Measurements from ENCODE around the gene MEF2A.

MEF2A gene

GRCh38 chr15:99606646-99607045 lies 40.9 kb downstream of the MEF2A start:
- FAIRE-seq: no peak

GRCh38 chr15:99613481-99613880 lies 47.7 kb downstream of the MEF2A start:
- no peak for FAIRE-seq

- FAIRE-seq: no peak
Observed at GRCh38 chr15:99613887-99614647, 48.3 kb downstream of the MEF2A start.

- no peak for FAIRE-seq
Observed at GRCh38 chr15:99614749-99615288, 49.0 kb downstream of the MEF2A start.

GRCh38 chr15:99615460-99615859 lies 49.7 kb downstream of the MEF2A start:
- no peak for FAIRE-seq

GRCh38 chr15:99616129-99616528 lies 50.3 kb downstream of the MEF2A start:
- no peak for FAIRE-seq

DNA sequence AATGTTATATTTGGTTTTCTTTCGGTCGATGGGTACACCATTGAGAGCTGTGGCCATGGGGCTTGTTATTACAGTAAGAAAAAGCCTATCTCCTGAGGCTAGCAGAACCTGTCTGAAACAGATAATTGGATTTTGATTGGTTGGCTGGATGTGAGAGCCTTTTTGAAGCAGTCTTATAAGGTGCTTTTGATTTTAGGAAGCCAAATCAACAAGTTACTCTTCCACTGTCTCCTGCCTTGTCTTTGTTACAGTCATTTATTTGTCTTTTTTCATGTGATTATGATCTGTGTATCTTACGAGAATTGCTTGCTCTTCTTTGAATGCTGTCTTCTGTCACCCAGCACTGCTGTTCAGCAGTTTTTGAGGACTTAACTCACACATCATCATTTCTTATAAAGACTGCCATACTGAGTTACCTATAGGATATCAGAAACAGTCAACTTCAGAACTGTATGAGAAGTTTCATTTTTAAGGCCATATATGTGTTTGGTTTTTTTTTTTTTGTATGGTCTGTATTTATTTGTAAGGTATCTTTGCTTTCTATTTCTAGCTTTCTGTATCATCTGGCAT lies 51.1 kb downstream of the MEF2A start:
- no peak for FAIRE-seq

DNA sequence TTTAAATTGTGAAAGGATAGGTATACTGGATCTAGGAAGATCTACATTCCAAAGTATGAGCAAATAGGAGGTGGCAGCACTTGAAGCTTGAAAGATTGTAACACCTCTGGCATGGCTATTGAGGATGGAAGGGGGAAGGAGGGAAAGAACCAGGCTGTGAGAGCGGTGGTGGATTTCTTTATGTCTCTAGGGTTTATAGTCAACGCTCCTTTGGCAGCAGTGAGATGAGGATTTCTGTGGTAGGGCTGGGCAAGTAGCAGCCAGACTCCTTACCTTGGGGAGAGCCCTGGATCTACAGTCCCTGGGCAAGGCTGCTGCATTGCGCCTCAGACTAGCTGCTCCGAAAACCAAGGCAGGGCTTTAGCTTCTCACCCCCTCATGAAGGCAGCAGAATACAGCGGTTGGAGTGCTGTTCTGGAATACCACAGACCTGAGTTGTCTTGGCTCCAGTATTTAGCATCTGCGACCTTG lies 53.2 kb downstream of the MEF2A start:
- FAIRE-seq: no peak

- FAIRE-seq: peak; percentile 29
Observed at GRCh38 chr15:99619712-99620111, 53.9 kb downstream of the MEF2A start.

GRCh38 chr15:99620178-99620577 lies 54.4 kb downstream of the MEF2A start:
- FAIRE-seq: no peak

- FAIRE-seq: no peak
Observed at GRCh38 chr15:99621767-99622166, 56.0 kb downstream of the MEF2A start.

GRCh38 chr15:99628374-99629001 lies 62.7 kb downstream of the MEF2A start:
- FAIRE-seq: no peak

GRCh38 chr15:99630607-99631131 lies 64.9 kb downstream of the MEF2A start:
- no peak for FAIRE-seq

GRCh38 chr15:99631255-99631654 lies 65.5 kb downstream of the MEF2A start:
- FAIRE-seq: no peak

- FAIRE-seq: no peak
Observed at GRCh38 chr15:99632521-99632920, 66.7 kb downstream of the MEF2A start.

DNA sequence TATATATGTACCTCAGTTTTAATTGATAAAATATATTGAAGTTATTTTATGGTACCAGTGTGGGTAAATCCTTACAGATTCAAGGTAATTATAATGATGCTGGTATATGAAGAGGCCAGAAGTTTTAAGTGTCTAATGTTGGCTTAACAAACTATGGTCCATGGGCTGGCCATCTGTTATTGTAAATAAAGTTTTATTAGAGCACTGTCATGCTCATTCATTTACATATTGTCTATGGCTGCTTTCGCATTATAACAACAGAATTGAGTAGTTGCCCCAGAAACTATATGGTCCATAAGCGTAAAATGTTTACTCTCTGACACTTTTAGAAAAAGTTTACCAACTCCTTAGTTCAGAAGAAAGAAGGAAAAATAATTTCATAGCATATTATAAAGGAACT lies 67.9 kb downstream of the MEF2A start:
- no peak for FAIRE-seq

- no peak for FAIRE-seq
Observed at GRCh38 chr15:99634576-99634975, 68.8 kb downstream of the MEF2A start.

GRCh38 chr15:99635145-99635544 lies 69.4 kb downstream of the MEF2A start:
- no peak for FAIRE-seq

DNA sequence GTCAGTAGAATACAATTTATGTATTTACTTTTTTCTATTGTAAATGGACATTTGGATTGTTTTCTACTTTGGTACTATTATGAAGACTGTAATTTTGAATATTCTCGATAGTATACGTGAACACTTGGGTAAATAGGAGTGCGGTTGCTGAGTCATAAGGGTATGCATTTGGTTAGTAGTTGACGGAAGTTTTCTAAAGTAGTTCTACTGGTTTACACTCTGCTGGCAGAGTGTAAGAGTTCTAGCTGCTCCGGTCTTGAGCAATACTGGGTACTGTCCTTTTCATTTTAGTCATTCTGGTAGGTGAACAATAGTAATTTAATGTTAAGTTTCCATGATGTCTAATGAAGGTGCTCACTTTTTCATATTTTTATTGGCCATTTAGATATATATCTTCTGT lies 70.0 kb downstream of the MEF2A start:
- no peak for FAIRE-seq

DNA sequence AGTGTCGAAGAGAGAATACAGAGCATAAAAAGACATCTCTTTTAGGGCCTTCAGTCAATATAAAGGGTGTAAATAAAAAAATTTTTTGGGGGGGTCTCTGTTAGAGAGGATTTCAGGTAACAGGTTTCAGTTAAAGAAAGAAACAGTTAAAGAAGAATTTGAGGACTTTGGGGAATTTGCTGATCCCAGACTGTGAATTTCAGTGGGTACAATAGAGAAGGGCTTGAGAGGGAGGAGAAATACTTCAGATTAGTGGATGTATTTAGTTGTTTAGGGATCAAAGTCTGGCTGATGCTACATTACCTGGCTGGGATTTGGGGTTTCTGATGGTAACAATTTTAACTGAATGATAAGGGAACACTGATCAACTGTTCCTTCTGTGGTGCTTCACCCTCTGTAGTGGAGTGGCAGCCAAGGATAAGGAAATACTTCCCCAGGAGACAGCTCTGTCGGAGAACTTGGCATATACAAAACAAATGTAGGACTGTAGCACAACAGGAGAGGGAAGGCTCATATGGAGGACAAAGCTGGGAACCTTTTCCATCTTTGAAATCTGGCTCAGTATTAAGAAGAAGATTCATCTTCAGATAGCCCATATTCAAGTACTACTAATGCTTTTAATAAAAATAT lies 79.2 kb downstream of the MEF2A start:
- no peak for FAIRE-seq

GRCh38 chr15:99645543-99645935 lies 79.8 kb downstream of the MEF2A start:
- FAIRE-seq: no peak

DNA sequence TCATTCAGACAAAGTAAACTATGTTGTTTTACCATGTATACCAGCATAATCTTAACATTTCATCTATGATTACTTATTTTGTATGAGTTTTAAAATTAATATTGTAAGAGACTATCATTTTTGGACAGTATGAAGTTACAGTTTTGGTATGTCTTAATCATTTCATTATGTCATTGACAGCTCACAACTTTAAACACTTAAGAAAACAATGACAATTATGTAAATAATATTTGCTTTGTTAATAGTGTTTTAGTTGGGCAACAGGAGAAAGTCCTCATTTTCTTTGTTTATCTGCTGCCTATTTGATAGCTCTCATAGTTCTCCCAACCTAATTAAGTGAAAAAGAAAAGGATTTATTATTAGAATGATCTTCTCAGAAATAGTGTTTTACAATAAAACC lies 80.2 kb downstream of the MEF2A start:
- FAIRE-seq: no peak
